Medulla oblongata (tissue), 1 donor: Measurements from ENCODE around the gene TMEFF1.
"Not testable (repeated sequence)": the region's sequence is repeated elsewhere in the genome, so short reads cannot be mapped to it uniquely, and the experiment has no call there.

Source experiments
- DNase-seq: peaks from one replicate; pipeline ENCODE4 v3.0.0-alpha.2; 2015; ENCODE audit errors: extremely low spot score

TMEFF1 gene, protein sequence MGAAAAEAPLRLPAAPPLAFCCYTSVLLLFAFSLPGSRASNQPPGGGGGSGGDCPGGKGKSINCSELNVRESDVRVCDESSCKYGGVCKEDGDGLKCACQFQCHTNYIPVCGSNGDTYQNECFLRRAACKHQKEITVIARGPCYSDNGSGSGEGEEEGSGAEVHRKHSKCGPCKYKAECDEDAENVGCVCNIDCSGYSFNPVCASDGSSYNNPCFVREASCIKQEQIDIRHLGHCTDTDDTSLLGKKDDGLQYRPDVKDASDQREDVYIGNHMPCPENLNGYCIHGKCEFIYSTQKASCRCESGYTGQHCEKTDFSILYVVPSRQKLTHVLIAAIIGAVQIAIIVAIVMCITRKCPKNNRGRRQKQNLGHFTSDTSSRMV

DNA sequence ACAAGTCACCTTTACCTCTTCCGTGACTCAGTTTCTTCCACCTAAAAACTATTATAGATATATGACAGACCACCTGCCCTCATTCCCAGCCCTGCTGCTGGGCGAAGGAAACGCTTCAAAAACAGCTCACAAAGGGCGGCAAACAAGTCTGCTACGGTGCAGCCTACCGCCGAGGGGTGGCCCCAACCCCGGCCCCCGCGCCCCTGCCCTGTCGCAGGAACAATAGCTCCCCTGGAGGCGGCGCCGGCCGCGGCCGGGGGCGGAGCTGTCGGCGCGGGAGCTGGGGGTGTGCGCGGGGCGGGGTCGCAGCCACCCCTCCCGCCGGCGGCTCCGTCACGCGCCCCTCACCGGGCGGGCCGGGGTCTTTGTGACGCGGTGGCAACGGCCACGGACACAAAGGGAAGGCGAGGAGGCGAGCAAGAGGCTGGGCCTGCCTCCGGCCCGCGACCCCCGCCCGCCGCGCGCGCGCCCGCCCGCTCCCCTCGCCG is at the start of gene TMEFF1:
TMEFF1 (plus strand) TSS at position 362 of the 488 bp plus-strand sequence. CDS start 396 bp downstream, outside the sequence.
- peak; percentile 80 for DNase-seq

DNA sequence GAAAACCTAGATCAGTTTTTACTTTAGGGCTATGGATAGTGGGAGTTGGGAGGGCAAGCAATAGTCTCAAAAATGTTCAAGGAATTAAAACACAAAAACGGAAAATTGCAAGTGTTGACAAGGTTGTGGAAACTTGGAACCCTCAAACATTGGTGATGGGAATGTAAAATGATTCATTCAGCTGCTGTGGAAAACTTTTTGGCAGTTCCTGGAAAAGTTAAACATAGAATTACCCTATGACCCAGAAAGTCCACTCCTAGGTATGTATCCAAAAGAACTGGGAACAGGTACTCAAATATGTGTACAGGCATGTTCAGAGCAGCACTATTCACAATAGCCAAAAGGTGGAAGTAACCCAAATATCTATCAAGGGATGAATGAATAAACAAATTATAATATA is 47.2 kb upstream of the TMEFF1 start:
- DNase-seq = no peak

DNA sequence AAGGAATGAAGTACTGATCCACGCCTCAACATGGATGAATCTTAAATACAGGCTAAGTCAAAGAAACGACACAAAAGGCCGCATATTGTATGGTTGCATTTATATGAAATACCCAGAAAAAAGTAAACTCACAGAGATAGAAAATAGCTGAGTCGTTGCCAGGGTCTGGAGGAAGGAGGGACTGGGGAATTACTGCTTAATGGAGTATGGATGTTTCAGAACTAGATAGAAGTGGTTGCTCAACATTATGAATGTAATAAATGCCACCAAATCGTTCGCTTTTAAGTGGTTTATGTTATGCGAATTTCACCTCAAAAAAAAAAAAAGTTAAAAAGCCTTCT is 46.8 kb upstream of the TMEFF1 start:
- no peak for DNase-seq

DNA sequence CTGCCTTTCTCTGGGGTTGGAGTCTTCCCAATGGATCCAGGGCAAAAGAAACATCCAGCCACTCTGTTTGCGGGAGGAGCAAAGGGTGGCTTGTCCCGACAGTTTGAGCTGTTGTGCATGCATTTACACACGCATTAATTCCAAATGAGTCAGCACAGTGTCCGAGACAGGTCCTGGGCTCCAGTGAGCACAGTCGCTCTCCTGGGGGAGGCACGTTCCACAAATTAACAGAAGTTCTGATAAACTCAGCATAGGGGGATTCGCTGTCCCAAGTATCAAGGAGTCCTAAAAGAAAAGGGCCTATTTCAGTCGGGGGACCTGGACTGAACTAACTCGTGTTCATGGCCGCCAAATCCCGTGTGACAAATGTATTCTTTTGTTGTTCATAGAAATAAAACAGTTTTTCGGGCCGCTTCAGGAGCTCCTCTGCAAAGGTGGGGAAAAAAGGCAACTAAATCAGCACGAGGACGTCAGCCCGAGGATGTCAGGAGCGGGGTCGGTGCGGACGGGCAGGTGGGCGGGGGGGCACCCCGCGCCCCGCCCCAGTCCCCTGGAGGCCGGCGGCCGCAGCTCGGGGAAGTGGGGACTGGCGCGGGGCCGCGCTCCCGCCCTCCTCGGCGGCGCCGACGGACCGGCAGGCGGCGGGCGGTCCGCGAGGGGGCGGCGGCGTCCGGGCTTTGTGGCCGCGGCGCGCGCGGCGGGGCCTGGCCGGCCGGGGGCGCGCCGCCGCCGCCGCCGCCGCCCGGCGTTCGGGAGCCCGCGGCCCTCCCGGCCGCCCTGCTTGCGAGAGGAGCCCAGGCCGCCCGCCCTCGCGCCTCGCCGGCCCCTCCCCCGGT is 46.2 kb upstream of the TMEFF1 start, which contains the start of gene MSANTD3:
MSANTD3 (plus strand) TSS at position 614 of the 836 bp plus-strand sequence. CDS start 14,796 bp downstream, outside the sequence.
- peak; percentile 64 for DNase-seq

DNA sequence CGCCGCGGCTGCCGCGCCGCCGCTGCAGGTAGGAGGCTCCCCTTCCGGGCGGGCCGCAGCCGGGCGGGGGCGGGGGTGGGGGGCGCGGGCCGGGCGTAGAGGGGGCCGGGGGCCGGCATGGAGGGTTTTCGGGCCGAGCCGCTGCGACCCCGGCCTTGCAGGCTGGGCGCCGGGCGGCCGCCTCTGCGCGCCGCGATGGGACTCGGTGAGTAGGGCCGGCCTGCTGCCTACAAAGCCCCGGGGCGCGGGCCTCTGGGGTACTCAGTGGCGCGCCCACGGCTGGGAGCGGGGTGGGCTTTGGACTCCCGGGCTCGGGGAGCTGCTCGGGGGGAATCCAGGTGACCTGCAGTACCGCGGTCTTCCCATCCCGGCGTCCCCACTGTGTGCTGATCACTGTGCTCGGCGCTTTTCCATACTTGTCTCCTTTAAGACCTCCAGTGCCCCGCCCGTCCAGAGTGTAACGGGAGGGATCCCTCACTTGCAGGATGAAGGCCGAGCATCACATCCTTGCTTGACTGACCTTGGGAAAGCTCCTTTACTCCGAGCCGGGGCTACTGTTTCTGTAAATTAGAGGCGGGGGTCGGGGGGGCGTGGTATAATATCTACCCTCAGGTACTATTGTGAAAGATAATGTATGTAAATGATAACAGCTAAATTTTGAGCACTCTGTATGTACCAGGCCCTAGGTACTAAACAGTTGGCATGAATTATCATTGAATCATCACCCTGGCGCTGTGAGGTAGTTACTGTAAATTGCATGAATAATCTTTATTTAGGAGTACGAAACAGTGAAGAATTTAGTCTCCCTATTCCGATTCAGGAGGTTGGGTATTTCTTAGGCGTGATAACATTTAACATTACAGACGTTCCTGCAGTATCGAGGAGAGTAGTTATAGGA is 45.3 kb upstream of the TMEFF1 start:
- peak; percentile 47 for DNase-seq

DNA sequence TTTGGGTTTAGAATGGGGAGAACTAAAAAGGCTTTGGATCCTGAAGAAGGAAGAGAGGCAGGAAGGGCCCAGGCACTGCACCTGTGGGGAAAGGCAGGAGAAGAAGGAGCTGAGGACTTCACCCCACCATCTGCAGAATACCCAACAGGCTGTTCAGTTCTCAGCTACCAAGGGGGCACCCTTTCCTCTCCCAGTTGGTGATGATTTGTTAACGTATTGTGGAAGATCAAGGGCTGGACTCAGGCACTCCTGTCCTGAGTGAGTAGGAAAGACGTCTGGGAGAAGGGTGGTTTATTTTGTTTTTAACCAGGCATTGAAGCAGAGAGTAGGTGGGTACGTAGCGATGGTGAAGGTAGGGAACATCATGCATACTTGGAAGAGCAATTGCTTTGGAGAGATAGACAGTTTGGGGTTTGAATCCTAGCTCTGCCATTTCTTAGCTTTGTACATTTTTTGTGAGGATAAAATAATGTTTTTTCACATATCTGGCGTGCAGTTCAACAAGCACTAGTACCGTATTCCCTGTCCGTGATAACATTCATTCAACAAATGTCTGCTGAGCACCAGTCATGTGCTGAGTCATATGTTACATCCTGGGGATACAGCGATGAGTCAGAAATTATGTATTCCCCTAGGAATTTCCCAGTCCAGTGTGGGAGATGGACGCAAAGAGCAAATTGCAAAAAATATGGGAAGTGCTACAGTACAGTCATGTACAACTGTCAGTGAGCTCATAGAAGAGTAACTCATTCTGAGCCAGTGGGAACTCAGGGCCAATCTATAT is 43.9 kb upstream of the TMEFF1 start:
- DNase-seq = peak; percentile 27

DNA sequence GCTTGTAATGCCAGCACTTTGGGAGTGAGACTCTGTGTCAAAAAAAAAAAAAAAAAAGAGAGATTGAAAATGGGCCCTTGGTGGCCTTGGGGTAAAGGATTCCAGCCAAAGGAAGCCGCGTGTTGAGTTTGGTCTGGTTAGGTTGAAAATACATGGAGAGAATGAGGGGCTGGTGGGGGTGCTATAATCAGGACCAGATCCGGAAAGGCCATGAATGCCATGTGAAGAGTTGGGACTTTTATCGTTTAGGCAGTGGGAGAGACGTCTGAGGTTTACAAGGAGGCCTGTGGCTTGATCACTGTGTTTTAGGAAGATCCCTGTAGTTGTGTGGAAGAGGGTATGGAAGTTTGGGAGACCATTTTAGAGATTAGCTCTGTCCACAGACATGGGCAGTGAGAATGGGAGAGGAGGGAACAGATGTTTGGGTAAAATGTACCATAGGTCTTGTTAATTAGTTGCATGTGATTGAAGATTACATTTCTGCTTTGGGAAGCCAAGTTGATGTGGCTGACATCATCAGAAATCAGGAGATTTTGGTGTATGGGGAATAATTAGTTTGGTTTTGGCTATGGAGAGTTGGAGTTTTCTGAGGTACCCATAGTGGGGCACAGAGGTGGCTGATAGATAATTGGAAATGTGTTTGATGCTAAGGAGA is 42.5 kb upstream of the TMEFF1 start:
- no peak for DNase-seq

DNA sequence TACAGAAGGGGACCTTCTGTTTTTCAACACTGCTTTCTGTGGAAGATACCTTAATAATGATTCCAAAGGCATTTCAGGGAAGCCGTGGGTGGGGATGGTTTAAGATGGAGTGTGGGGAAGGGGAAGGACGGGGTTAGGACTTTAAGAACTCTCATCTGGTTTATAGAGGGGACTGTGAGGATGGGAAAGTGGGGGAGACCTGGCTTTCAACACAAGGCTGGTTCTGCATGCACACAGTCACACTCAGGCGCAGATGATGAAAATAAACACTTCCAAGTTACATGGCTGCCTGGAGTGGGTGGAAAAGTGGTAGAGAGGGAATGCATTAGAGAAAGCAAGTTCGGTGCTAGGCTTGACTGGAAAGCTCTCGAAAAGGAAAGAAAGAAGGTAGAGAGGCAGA is 41.1 kb upstream of the TMEFF1 start:
- DNase-seq = no peak

DNA sequence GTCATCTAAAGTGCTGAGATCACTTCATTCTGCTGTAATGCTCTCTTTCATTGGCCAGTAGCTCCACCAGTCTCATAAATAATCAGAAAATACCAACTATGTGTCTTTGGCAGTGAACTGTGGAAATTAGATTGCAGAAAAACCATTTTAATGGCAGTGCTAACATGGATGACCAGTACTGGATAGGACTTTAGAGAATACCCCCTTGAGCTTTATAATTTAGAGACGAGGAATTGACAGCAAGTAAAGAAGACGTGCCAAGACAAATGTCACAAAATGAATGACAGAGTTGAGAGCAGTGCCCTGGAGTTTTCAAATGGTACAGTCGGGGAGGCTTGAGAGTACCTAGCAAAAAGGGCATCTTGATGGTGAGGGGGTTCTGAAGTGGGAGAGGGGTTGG is 40.2 kb upstream of the TMEFF1 start:
- DNase-seq = no peak

DNA sequence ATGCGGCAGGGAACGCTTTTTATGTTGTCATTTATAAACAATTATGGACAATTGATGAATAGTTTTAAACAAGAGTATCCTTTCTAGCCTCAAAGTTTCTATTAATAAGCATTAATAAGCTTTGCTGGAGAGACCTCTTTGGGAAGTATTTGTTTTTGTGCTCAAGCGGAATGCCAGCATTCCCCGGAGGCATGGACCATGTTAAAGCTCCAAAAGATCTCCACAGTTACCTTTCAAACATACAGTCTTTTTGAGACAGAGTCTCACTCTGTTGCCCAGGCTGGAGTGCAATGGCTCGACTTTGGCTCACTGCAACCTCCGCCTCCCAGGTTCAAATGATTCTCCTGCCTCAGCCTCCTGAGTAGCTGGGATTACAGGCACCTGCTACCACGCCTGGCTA is 36.4 kb upstream of the TMEFF1 start:
- DNase-seq = no peak

DNA sequence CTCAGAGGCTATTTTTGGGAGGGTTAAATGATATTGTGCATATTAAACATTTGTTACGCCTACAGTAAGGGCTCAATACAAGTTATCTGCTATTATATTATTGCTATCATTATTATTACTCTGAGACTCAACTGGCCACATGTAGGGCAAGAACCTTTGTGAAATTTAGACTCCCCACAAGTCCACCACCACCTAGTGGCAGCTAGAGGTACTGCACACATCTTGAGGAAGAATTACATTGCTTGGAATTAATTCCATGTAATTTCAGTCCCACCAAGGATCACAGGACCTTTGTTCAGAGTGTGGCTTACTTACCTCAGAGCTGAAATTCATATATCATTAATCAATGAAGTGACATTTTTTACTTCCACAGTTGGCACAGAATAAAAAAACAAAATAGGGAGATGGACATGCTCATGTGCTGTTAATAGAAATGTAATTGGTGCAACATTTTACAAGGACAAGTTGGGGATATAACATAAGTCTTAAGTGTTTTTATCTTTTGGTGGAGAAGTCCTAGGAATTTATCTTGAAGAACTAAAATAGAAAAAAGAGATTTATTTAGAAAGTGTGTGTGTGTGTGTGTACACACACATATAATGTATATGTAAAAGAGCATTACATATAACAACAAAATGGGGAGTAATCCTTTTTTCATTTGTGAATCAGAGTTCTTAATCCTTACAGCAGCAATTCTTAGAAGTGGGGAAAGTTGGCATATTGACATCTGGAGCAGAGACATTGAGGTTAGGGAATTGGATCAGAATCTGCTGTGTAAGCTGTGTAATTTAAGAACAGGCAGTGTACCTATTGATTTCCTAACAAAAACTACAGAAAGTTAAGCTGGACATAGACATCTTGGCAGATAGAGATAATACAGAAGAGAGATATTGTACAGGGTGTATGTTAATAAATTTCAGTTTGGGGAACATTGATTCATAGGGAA is 34.8 kb upstream of the TMEFF1 start:
- peak; percentile 89 for DNase-seq

DNA sequence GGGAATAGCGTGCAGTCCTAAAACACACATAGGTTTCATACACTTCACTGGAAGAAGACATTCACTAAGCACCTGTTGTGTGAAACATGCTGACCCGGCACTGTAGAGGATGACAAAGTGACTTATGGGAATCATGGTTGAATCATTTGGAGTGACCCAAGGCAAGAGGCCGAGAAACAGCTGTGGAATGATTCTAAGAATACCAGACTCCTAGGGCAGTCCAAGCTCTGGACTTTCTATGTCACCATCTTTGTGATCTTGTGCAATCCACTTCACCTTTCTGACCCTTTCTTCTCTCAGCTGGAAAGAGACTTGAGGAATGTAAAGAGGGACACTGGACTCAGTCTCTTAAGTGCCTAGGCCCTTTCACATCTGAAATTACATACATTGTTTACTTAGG is 32.9 kb upstream of the TMEFF1 start:
- DNase-seq = no peak

DNA sequence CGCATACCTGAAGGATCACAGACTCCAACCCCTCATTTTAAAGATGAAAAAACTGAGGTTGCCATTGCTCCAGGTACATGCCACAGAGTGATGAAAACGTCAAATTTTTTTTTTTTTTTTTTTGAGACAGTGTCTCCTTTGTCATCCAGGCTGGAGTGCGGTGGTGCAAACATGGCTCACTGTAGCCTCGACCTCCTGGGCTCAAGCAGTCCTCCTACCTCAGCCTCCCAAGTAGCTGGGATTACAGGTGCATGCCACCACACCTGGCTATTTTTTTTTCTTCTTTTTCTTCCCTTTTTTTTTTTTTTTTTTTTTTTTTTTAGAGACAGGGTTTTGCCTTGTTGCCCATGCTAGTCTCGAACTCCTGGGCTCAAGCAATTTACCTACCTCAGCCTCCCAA is 32.5 kb upstream of the TMEFF1 start:
- not testable (repeated sequence) for DNase-seq

DNA sequence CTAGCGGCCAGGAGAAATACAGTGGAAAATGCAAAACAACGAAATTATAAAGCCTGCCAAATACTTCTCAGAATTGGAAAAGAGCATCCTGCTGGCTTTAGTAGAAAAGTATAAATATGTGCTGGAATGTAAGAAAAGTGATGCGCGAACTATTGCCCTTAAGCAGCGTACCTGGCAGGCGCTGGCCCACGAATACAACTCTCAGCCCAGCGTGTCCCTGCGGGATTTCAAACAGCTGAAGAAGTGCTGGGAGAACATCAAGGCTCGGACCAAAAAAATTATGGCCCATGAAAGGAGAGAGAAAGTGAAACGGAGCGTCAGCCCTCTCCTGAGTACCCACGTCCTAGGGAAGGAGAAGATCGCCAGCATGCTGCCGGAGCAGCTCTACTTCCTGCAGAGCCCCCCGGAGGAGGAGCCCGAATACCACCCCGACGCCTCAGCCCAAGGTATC is 31.0 kb upstream of the TMEFF1 start:
- DNase-seq = no peak

DNA sequence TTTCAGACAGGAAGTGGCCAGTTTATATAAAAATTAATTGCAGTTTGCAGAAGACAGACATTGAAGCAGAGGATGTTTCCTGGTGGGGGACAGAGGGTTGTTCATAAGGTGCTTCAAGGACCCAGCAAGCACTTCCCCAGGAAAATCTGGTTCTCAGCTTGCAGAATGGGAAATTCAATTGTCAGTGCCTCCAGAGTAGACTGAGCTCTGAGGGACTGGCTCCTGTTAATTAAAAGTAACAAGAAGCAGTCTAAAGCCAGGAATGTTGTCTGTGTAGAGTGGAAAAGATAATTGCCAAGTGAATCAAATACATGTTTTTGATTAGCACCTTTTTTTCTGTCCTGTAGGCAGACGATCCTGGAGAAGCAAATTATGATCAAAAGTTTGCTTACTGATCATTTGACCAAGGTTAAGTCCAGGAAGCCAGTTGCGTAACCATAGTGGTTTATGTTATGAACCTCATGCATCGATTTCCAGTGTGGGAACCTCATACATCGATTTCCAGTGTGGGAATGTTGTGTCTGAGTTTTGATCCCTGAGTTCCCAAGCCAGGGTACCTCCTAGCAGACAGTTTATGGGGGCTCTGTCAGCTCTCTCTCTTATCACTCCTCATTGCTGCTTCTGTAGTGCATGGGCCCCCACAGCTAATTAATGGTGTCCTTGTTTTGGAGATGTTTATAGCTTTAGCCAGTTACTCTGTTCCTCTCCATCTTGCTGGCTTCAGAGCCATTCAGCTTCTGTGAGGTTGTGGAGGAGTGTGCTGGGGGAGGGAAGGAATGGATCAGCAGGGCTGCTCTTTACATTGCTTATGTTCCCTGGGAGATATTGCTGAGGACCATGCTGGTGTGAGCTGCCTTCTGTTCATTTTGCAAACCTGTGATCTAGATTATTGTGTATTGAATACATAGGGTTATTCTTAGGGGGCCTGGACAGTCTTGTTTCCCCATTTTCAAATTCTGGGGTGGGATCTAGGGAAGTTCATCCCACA is 28.9 kb upstream of the TMEFF1 start:
- no peak for DNase-seq

DNA sequence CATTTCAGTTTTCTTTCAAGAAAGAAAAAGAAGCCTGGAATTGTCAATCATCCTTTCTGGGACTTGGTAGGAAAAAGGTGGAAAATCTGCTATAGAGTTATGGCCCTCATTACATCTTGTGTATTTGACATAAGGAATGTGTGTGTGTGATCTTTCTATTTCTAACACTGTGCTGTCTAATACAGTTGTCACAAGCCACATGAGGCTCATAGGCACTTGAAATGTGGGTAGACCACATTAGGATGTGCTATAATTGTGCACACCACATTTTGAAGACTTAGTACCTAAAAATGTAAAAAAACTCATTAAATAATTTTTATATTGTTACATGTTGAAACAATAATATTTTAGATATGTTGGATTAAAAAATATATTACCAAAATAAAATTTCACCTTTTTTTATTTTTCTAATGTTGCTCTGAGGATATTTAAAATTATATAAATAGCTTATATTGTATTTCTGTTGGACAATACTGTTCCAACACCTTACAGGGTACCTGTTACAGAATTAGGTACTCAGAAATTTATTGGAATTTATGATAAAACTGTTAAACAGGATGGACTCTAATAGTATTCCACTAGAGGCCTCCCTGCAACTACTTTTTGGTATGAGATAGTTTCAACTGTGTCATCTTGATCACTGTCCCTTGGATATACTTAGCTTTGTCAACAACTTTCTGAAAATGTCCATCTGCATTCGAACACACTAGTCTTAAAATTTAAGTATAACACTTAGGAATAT is 27.6 kb upstream of the TMEFF1 start:
- peak; percentile 42 for DNase-seq

DNA sequence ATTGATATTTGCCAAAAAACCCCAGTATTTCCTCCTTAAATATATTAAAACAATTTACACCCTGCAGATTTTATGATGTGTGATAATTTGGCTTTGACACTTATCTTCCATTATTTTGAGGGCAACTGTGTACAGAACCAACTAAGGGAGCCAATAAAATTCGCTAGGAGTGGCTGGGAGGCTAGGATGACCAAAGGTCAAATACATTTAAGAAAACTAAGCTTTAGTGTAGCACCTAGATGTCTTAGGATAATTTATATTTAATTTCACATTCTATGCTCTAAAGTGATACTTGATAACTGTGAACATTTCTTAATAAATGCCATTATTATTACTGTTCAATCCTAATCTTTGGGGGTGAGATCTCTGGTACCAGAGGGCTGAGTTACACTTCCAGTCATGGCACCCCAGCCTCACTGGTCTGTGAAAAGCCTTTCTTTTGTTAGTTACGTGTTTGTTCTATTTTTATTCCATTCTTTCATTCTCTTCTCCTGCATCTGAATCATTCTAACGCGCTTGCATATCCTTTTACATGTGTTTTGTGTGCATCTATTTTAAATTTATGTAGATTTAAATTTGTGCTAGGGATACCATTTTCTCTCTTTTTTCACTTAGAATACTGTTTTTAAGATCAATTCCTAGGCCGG is 26.9 kb upstream of the TMEFF1 start:
- DNase-seq = no peak
